Gastrocnemius medialis (tissue), 4 donors: ENCODE results near the gene ELOA.

ENCODE experiments used
- POLR2A ChIP-seq, 2 donors: fragments of 450-650 bp; IDR thresholded peaks; one replicate each; pipeline ENCODE4 v1.6.1; 2017; ENCODE audit warnings: antibody characterized with exemption in 2 of 2, mild to moderate bottlenecking in 2 of 2, moderate library complexity in 2 of 2
- TF ChIP-seq, protein P1 (sequence below), 5 experiments: fragments of 450-650 bp in 3 of 5; fragments of 200-600 bp in 2 of 5; sonication (generic) in 2 of 5; IDR thresholded peaks in 4 of 5; conservative IDR thresholded peaks in 1 of 5; 1 replicate in 4 of 5; 2 replicates in 1 of 5; pipeline ENCODE4 v1.5.1; 2016 to 2019; ENCODE audit warnings: antibody characterized with exemption in 5 of 5, mild to moderate bottlenecking in 3 of 5, moderate library complexity in 3 of 5

- no peak for TF ChIP-seq POLR2A (IDR thresholded peaks at IDR 0.05)
- TF ChIP-seq, protein P1, sequence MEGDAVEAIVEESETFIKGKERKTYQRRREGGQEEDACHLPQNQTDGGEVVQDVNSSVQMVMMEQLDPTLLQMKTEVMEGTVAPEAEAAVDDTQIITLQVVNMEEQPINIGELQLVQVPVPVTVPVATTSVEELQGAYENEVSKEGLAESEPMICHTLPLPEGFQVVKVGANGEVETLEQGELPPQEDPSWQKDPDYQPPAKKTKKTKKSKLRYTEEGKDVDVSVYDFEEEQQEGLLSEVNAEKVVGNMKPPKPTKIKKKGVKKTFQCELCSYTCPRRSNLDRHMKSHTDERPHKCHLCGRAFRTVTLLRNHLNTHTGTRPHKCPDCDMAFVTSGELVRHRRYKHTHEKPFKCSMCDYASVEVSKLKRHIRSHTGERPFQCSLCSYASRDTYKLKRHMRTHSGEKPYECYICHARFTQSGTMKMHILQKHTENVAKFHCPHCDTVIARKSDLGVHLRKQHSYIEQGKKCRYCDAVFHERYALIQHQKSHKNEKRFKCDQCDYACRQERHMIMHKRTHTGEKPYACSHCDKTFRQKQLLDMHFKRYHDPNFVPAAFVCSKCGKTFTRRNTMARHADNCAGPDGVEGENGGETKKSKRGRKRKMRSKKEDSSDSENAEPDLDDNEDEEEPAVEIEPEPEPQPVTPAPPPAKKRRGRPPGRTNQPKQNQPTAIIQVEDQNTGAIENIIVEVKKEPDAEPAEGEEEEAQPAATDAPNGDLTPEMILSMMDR (IDR thresholded peaks at IDR 0.05 in 4 of 5, conservative IDR thresholded peaks at IDR 0.05 in 1 of 5): no peak
Observed at GRCh38 chr1:23698466-23698865, 44.8 kb upstream of the ELOA start.
